K562 (cell line): ENCODE measurements around the gene MYEF2. TPM values are rescaled to one million over a fixed set of nuclear protein-coding genes. Genes with fewer than 3 reads are reported as not detected.

ENCODE experiments used
- ATAC-seq: fragments of 200-7000 bp; cut with Tn5 transposase; 3 replicates; pipeline ENCODE4 v1.9.1; 2020; ENCODE audit warnings: moderate library complexity
- BruUV-seq: library from RNA; stranded (reverse); fragments of 400-500 nt; replicated peaks from 2 replicates; lab custom pipeline; 2021; lab: Mats Ljungman, UMichigan
- CTCF ChIA-PET: fragments of 300-600 bp; formaldehyde crosslinking; extraction: SDS; loops from one replicate; lab custom pipeline; 2021; ENCODE audit warnings: low intra/inter-chr PET ratio; lab: Yijun Ruan, JAX
- POLR2A ChIA-PET: fragments of 300-600, 350-650 bp; sonication (Branson Sonifier 250); formaldehyde crosslinking; extraction: SDS; loops from one replicate; lab custom pipeline; 2021; ENCODE audit warnings: antibody characterized with exemption, inconsistent platforms; lab: Yijun Ruan, JAX
- DNase-seq, 4 experiments: peaks; one replicate each; pipeline versions ENCODE4 v3.0.0 to v3.0.0-alpha.2; 2011 to 2018; ENCODE audit warnings: low spot score in 3 of 4, mixed read lengths in 3 of 4; ENCODE audit errors: extremely low read depth in 1 of 4
- FAIRE-seq: peaks from 2 replicates; lab custom pipeline; 2011; peaks lifted over from hg19 to GRCh38; lab: Jason Lieb, UNC
- H2AFZ ChIP-seq: 2 replicates; pipeline ENCODE4 v1.6.0; 2011; ENCODE audit warnings: low read depth, low read length, control low read depth, inconsistent platforms
- H3K27ac ChIP-seq: fragments of 200-600 bp; 3 replicates; pipeline ENCODE4 v1.8.0; 2011; ENCODE audit warnings: low read depth, mild to moderate bottlenecking, control low read depth, inconsistent platforms, low read length, moderate library complexity, mixed read lengths; ENCODE audit errors: extremely low read depth
- H3K27me3 ChIP-seq, 2 experiments: fragments of 300-600 bp in 1 of 2; 2 replicates in 1 of 2; 3 replicates in 1 of 2; pipeline versions ENCODE4 v1.6.0 to v1.8.0; 2011; ENCODE audit warnings: inconsistent platforms in 2 of 2, low read length in 2 of 2, mild to moderate bottlenecking in 1 of 2, mixed read lengths in 1 of 2, moderate library complexity in 1 of 2; ENCODE audit not compliant: control insufficient read depth in 2 of 2, insufficient read depth in 2 of 2
- H3K36me3 ChIP-seq: fragments of 300-600 bp; 3 replicates; pipeline ENCODE4 v1.8.0; 2011; ENCODE audit warnings: mild to moderate bottlenecking, low read length, inconsistent platforms; ENCODE audit not compliant: control insufficient read depth, insufficient read depth
- H3K4me1 ChIP-seq, 2 experiments: fragments of 200-600 bp in 1 of 2; replicated peaks in 1 of 2; 2 replicates in 1 of 2; 3 replicates in 1 of 2; pipeline versions ENCODE4 v1.5.1 to v1.8.0; 2011; ENCODE audit warnings: inconsistent platforms in 2 of 2, low read length in 2 of 2, mild to moderate bottlenecking in 1 of 2, mixed read lengths in 1 of 2, moderate library complexity in 1 of 2; ENCODE audit not compliant: control insufficient read depth in 2 of 2, insufficient read depth in 2 of 2
- H3K4me2 ChIP-seq: 2 replicates; pipeline ENCODE4 v1.6.1; 2011; ENCODE audit warnings: low read length, control low read depth, inconsistent platforms, mixed read lengths; ENCODE audit not compliant: insufficient read depth
- H3K4me3 ChIP-seq: fragments of 200-600 bp; sonication (generic), shearing (Covaris generic); 2 replicates; pipeline ENCODE4 v1.5.1; 2016; ENCODE audit warnings: control low read depth, inconsistent platforms
- H3K79me2 ChIP-seq: fragments of 200-600 bp; 3 replicates; pipeline ENCODE4 v1.8.0; 2011; ENCODE audit warnings: low read length, inconsistent platforms; ENCODE audit not compliant: control insufficient read depth, insufficient read depth
- H3K9ac ChIP-seq, 2 experiments: 2 replicates each; pipeline versions ENCODE4 v1.6.0 to v1.6.1; 2011; ENCODE audit warnings: low read depth in 2 of 2, low read length in 2 of 2, control low read depth in 1 of 2, inconsistent platforms in 1 of 2, mild to moderate bottlenecking in 1 of 2, mixed read lengths in 1 of 2; ENCODE audit not compliant: insufficient read depth in 1 of 2
- H3K9me1 ChIP-seq: one replicate; pipeline ENCODE4 v1.6.0; 2011; ENCODE audit warnings: inconsistent platforms, mild to moderate bottlenecking, low read length, moderate library complexity; ENCODE audit not compliant: control insufficient read depth, insufficient read depth
- H3K9me3 ChIP-seq: replicated peaks from 2 replicates; pipeline ENCODE4 v1.5.1; 2011; ENCODE audit warnings: low read depth, low read length, inconsistent platforms; ENCODE audit not compliant: control insufficient read depth, insufficient read depth
- H4K20me1 ChIP-seq: replicated peaks from 2 replicates; pipeline ENCODE4 v1.6.1; 2011; ENCODE audit warnings: low read length, inconsistent platforms, mixed read lengths; ENCODE audit not compliant: control insufficient read depth, insufficient read depth
- ATF6 ChIP-seq: sonication (generic); formaldehyde crosslinking; IDR thresholded peaks from 2 replicates; pipeline ENCODE4 v1.4.0; 2020; ENCODE audit warnings: mild to moderate bottlenecking, missing genetic modification reagents
- BMI1 ChIP-seq: fragments of 150-350 bp; IDR thresholded peaks from 2 replicates; pipeline ENCODE4 v1.6.1; 2014; ENCODE audit warnings: low read length
- CBFA2T2 ChIP-seq: fragments of 450-650 bp; conservative IDR thresholded peaks from 2 replicates; pipeline ENCODE4 v1.6.1; 2017; ENCODE audit warnings: mild to moderate bottlenecking
- CXXC5 ChIP-seq: fragments of 250-450 bp; sonication (Bioruptor Pico); IDR thresholded peaks from 2 replicates; pipeline ENCODE4 v1.8.0; 2022; ENCODE audit warnings: inconsistent platforms, mild to moderate bottlenecking, moderate library complexity
- ELF1 ChIP-seq: fragments of 200-800 bp; sonication (Bioruptor generic); IDR thresholded peaks from 2 replicates; pipeline ENCODE4 v1.6.1; 2016; ENCODE audit warnings: missing genetic modification characterization, missing compliant biosample characterization
- ELF2 ChIP-seq: fragments of 250-450 bp; sonication (Bioruptor Pico); IDR thresholded peaks from 2 replicates; pipeline ENCODE4 v1.5.0; 2021; ENCODE audit warnings: mild to moderate bottlenecking
- FOXJ2 ChIP-seq: fragments of 200-800 bp; sonication (Bioruptor generic); IDR thresholded peaks from 2 replicates; pipeline ENCODE4 v1.6.1; 2016; ENCODE audit warnings: missing genetic modification characterization, missing compliant biosample characterization
- GATAD2B ChIP-seq: fragments of 450-650 bp; IDR thresholded peaks from 2 replicates; pipeline ENCODE4 v1.6.1; 2017; ENCODE audit warnings: mild to moderate bottlenecking, borderline replicate concordance
- HMGN3 ChIP-seq: IDR thresholded peaks from 2 replicates; pipeline ENCODE4 v1.6.1; 2011; ENCODE audit warnings: borderline replicate concordance, low read depth, mild to moderate bottlenecking, mixed read lengths, low read length; ENCODE audit not compliant: insufficient read length; ENCODE audit errors: extremely low read depth
- HNRNPK ChIP-seq: fragments of 200-400 bp; formaldehyde crosslinking; IDR thresholded peaks from one replicate; pipeline ENCODE4 v1.6.1; 2018; ENCODE audit warnings: mild to moderate bottlenecking, low read depth, low read length; ENCODE audit not compliant: poor library complexity, severe bottlenecking
- ILF3 ChIP-seq: fragments of 450-650 bp; IDR thresholded peaks from 2 replicates; pipeline ENCODE4 v1.6.1; 2018; ENCODE audit warnings: antibody characterized with exemption, mild to moderate bottlenecking, moderate library complexity, borderline replicate concordance
- KLF1 ChIP-seq: fragments of 450-650 bp; IDR thresholded peaks from 2 replicates; pipeline ENCODE4 v1.6.1; 2016; ENCODE audit warnings: missing genetic modification characterization, missing compliant biosample characterization
- MAFK ChIP-seq: IDR thresholded peaks from 2 replicates; pipeline ENCODE4 v1.6.1; 2011; ENCODE audit warnings: low read length, improper control_type of control experiment
- RAD21 ChIP-seq, 2 experiments: fragments of 250-450 bp in 1 of 2; fragments of 450-650 bp in 1 of 2; sonication (Bioruptor Pico) in 1 of 2; formaldehyde crosslinking in 1 of 2; IDR thresholded peaks in 1 of 2; conservative IDR thresholded peaks in 1 of 2; 2 replicates each; pipeline versions ENCODE4 v1.4.0 to v1.8.0; 2020 to 2022; ENCODE audit warnings: mild to moderate bottlenecking in 2 of 2, moderate library complexity in 1 of 2
- SIX5 ChIP-seq, 2 experiments: IDR thresholded peaks; 2 replicates each; pipeline ENCODE4 v1.6.1; 2011; ENCODE audit warnings: low read length in 2 of 2, borderline replicate concordance in 1 of 2, low read depth in 1 of 2, mild to moderate bottlenecking in 1 of 2, moderate library complexity in 1 of 2; ENCODE audit not compliant: insufficient read depth in 1 of 2
- TAF1 ChIP-seq: IDR thresholded peaks from 2 replicates; pipeline ENCODE4 v1.6.1; 2011; ENCODE audit warnings: mild to moderate bottlenecking, low read length, moderate library complexity; ENCODE audit not compliant: insufficient read depth, control insufficient read depth, severe bottlenecking; ENCODE audit errors: extremely low read depth
- TRIM24 ChIP-seq, 2 experiments: fragments of 450-650 bp; IDR thresholded peaks; 2 replicates each; pipeline ENCODE4 v1.6.1; 2016
- ZHX1 ChIP-seq: fragments of 150-350 bp; conservative IDR thresholded peaks from 2 replicates; pipeline ENCODE4 v1.6.1; 2014; ENCODE audit warnings: low read length
- ZNF146 ChIP-seq: IDR thresholded peaks from one replicate; pipeline ENCODE4 v1.6.1; 2018; ENCODE audit warnings: missing compliant biosample characterization; ENCODE audit not compliant: unreplicated experiment
- ZNF239 ChIP-seq: fragments of 250-450 bp; sonication (Bioruptor Pico); IDR thresholded peaks from 2 replicates; pipeline ENCODE4 v1.4.0; 2020; ENCODE audit warnings: mild to moderate bottlenecking
- WGBS: fragments of 100-300 bp; shearing (Covaris generic); methylation state at CpG from one replicate; pipeline ENCODE4 v1.1.6; 2016; ENCODE audit warnings: low coverage, mixed read lengths; ENCODE audit not compliant: insufficient coverage; ENCODE audit errors: missing lambda C conversion rate; 5-methylcytosine and 5-hydroxymethylcytosine counted together
- in situ Hi-C: fragments of 300-500 bp; cut with MboI; formaldehyde crosslinking; loops from 4 replicates; pipeline ENCODE4 v1.15.0; 2018; ENCODE audit warnings: inconsistent platforms, mixed read lengths
- intact Hi-C: fragments of 100-400 bp; cut with micrococcal nuclease; formaldehyde crosslinking; loops from 2 replicates; pipeline ENCODE4 v1.14.2; 2022
- polyA plus RNA-seq, 8 experiments: library from polyadenylated mRNA; depleted of rRNA in 4 of 8; stranded (reverse) in 5 of 8; unstranded in 3 of 8; fragments of >200 nt; fragmentation: Nextera tagmentation in 2 of 8; fragmentation: Illumina TruSeq in 1 of 8; extraction: Ambion mirVana in 2 of 8; extraction: Trizol in 1 of 8; gene quantifications; 2 replicates each; pipeline versions ENCODE4 v1.2.1 to v1.2.3, GENCODE V29; 2011 to 2014; ENCODE audit warnings: inconsistent platforms in 1 of 8, missing spikeins in 1 of 8
- total RNA-seq, 7 experiments: library from RNA; depleted of rRNA in 6 of 7; stranded (reverse); fragments of >200 nt in 6 of 7; fragmentation: Illumina TruSeq in 2 of 7; extraction: Trizol in 2 of 7; gene quantifications; 2 replicates each; pipeline versions ENCODE4 v1.2.1 to v1.2.3, GENCODE V29; 2011 to 2021; ENCODE audit warnings: low replicate concordance in 1 of 7

The MYEF2 gene
- total and polyA plus RNA-seq, 9 of the 15 experiments (the other 6 are each of a cell fraction or from before 2014, with no cell fraction given): 0.03 to 0.82 (median 0.19) TPM

- WGBS: 0% methylated on average over 1 of the region's 1 CpG
These were observed 33.2 kb downstream of the MYEF2 start for GRCh38 chr15:48144889-48145288.

More at GRCh38 chr15:48144889-48145288, 33.2 kb downstream of the MYEF2 start:
- POLR2A ChIA-PET: no interaction called here
- H3K27ac ChIP-seq: no peak overlapping the region
- H4K20me1 ChIP-seq: no peaks in the 10 kb centered on the region
- CTCF ChIA-PET: no interaction called here
- no peaks in the 10 kb centered on the region for H3K27me3 ChIP-seq
- no peaks in the 10 kb centered on the region for H3K9me3 ChIP-seq
- H3K9me1 ChIP-seq: no peaks in the 10 kb centered on the region
- H3K4me1 ChIP-seq: no peaks in the 10 kb centered on the region
- ATAC-seq (no peak), FAIRE-seq (no peak), DNase-seq (no peak)
- no peak overlapping the region for H2AFZ ChIP-seq
- TF ChIP-seq ELF2 (CRISPR knock-in tag): no peak
- TF ChIP-seq HNRNPK: no peak
- no peak for TF ChIP-seq RAD21 (CRISPR knock-in tag; conservative IDR thresholded peaks at IDR 0.05 in 1 of 2, IDR thresholded peaks at IDR 0.05 in 1 of 2)
- TF ChIP-seq ATF6: no peak
- no peak for TF ChIP-seq ILF3
- no peak for TF ChIP-seq BMI1
- no peak for TF ChIP-seq SIX5 (IDR thresholded peaks at IDR 0.05; ENCODE audit: borderline replicate concordance in 1 of 2, insufficient read depth in 1 of 2, low read depth in 1 of 2, low read length in 2 of 2)
- TF ChIP-seq TAF1: no peak
- TF ChIP-seq ELF1 (tag): no peak
- no peak for TF ChIP-seq ZNF239 (CRISPR knock-in tag)
- no peak for TF ChIP-seq GATAD2B
- no peak for TF ChIP-seq CBFA2T2
- TF ChIP-seq ZNF146: no peak
- no peak for TF ChIP-seq HMGN3
- TF ChIP-seq CXXC5 (CRISPR knock-in tag): no peak
- no peak for TF ChIP-seq ZHX1
- TF ChIP-seq MAFK: no peak
- no peak for TF ChIP-seq FOXJ2 (tag)
- no peak for TF ChIP-seq KLF1
- no peak for TF ChIP-seq TRIM24 (IDR thresholded peaks at IDR 0.05)
- BruUV-seq: no TSS peak
- H3K4me2 ChIP-seq: no peak overlapping the region
- no peak overlapping the region for H3K4me3 ChIP-seq
- H3K9ac ChIP-seq: no peak overlapping the region
- intact Hi-C loops: no loop called here
- in situ Hi-C loops: no loop called here
- no peaks in the 10 kb centered on the region for H3K79me2 ChIP-seq
- H3K36me3 ChIP-seq: no peaks in the 10 kb centered on the region
